GM21360 (cell line): ENCODE measurements around the gene SAMD10.
"Not testable (repeated sequence)": the region's sequence is repeated elsewhere in the genome, so short reads cannot be mapped to it uniquely, and the experiment has no call there.

Experiments used
- ATAC-seq: cut with Tn5 transposase; IDR thresholded peaks from one replicate; pipeline ENCODE4 v1.9.1; 2021; ENCODE audit warnings: mild to moderate bottlenecking, moderate library complexity; ENCODE audit not compliant: unreplicated experiment

SAMD10 gene

DNA sequence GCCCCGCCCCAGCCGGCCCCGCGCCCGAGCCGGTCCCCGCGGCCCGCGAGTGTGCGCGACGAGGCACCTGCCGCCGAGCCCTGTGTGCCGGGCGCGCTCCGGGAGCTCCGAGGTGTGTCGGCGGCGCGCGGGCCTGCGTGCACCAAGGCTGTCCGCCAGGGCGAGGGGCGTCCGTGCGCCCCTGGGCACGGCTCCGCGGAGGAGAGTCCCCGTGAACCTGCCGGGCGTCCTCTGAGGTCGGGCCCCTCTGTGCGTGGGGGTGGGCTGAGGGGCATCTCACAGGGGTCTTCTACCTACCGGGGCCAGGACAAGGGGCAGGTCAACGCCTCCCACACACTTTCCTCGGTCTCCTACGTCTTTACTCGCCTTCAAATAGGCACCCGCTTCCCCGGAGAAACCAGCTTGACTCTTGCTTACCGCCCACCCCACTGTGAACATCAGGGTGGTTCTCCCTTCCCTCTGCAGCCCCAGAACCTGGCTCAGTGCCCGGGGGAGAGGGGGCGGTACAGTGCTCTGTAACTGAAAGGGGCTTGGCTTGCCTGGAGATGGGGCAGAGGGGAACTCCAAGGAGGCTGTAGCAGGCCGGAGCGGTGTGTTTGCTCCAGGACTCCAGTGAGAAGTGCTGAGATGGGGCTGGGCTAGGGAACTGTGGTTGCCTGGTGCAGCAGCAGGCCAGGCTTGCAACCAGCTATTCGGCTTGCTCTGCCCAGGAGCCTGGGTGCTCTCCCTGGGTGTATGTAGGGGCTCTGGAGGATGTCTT, at the start of gene SAMD10:
SAMD10 (minus strand) TSS at position 86 of the 760 bp plus-strand sequence. CDS start 175 bp downstream, outside the sequence.
- no peak for ATAC-seq

DNA sequence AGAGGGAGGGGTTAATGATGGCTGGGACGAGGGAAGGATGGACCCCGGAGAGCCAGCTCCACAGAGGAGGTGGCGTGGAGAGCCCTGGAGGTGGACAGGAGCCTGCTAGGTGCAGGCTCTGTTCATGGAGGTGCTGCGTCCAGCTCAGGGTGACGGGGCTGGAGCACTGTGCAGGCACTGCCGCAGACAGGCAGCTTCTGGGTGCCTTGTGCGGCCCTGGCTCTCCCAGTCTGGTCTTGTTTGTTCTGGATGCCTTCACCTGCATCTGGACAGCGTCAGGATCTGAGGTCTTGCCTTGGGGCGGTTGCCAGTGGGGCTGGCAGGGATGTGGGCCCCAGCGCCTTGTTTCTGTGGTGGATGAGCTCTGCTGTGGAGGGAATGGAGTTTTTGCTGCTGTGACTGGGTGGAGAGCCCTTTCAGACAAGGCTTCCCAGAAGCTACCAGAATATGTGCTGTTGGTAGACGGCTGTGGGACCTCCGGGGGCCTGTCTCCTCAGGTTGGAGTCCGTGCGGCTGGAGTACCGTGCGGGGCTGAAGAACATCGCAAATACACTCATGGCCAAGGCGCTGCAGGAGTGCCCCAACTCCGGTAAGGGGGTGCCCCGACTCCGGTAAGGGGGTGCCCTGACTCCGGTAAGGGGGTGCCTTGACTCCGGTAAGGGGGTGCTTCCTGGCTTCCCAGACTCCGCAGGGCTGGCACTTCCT, 48.7 kb upstream of the SAMD10 start:
- no peak for ATAC-seq

DNA sequence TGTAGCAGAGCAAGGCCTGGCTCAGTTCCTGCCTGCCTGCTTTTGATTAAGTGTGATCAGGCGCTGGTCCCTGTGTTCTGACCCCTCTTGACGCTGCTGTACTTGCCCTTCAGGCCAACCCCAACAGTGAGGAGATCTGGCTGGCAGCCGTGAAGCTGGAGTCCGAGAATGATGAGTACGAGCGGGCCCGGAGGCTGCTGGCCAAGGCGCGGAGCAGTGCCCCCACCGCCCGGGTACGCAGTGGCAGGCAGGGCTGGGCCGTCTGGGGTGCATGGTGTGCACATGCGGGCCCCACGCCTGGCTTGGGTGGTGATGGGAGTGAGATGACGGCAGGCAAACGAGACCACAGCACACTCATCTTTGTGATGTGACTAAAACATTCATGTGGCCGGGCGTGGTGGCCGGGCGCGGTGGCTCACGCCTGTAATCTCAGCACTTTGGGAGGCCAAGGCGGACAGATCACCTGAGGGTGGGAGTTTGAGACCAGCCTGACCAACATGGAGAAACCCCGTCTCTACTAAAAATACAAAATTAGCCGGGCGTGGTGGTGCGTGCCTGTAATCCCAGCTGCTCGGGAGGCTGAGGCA, 46.5 kb upstream of the SAMD10 start:
- no peak for ATAC-seq

DNA sequence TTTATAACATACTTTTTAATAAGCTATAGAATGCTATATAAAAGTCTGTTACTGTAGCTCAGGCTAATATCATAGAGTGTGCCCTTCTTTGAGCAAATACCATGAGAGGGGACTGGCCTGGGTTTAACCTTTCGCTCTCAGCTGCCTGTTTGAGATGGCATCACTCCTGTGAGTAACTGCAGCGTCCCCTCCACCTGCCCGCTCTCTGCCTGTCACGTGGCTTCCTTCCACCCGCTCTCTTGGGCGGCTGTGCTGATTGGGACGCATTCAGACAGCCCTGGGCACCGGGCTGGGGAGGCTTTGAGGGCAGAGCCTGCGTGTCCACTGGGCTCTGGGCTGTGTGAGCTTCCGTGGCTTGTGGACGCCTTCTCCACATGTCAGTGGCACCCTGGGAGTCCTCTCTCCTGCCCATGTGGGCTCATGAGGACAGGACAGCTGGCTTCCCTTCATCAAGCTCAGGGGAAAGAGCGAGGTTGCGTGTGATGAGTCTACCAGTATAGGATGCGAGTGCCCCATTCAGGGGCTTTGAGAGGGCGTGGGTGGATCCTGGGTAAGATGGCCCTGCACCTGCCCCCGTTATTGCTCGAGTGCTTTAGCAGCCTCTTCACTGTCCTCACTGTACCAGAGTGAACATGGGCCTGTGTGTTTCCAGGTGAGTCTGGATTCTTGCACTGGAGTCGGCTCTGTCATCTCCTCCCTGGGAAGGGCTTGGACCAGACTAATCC, 45.8 kb upstream of the SAMD10 start:
- no peak for ATAC-seq

DNA sequence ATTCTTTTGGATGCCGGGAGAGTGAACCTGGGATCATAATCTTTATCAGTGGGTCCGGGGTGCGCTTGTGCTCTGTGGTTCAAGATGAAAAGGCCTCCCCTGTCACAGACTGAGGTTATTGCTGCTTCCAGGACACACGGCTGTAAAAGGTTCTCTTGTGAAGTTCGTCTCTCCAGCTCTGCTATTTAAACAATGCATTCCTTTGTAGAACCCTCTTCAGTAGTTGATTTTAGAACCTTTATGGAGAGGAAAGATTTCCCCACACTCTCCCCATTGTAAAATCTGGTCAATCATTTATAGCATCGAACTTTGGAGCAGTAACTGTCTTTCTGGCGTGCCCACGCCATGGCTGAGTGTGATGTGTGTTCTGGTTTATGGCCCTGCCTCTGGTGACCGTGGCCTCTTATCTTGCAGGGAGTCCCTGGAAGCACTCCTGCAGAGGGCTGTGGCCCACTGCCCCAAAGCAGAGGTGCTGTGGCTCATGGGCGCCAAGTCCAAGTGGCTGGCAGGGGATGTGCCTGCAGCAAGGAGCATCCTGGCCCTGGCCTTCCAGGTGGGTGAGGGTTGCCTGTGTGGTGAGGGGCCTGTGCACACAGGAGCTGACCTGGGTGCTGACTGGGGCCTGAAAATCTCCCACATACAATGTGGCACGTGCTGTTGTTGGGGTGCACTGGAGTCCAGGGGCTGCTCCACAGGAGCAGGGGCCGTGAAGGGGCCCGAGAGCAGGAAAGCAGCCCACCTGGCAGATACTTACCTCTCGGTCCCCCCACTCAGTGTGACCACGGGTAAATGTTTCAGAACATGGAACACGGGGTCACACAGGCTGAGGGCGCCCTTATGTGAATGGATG, 44.9 kb upstream of the SAMD10 start:
- no peak for ATAC-seq

DNA sequence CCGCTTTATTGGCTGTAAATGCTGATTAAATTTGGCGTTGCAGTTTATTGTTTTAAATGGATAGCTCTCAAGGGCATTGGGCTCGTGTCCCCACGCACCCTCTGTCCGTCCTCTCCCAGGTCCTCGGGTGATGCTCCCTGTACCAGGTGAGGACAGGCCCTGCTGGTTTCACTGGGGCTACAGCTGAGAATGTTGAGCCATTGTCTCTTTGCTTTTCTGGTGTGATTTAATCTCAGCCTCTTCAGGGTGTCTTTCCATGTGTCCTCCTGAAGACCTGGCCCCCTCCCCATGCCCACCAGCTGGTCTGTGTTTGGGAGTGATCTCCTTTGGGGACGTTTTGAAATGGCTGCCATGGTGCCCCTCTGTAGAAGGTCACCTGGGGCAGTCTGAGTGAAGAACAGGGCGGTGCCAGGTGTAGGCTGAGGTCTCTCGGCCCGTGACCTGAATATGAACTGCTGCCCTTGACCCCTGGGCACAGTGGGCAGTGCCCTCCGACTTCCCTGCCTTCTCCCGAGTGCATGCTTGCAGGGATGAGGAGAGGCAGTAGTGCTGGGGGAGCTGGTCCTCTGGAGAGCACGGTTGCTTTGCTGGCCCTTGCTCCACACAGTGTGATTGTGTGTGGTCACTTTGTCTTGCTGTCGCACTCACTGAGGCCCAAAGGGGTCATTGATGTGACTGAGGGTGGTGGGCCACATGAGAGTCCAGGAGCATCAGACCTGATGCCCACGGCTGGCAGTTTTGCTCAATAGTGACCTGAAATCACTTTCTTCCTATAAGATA, 44.1 kb upstream of the SAMD10 start:
- no peak for ATAC-seq

DNA sequence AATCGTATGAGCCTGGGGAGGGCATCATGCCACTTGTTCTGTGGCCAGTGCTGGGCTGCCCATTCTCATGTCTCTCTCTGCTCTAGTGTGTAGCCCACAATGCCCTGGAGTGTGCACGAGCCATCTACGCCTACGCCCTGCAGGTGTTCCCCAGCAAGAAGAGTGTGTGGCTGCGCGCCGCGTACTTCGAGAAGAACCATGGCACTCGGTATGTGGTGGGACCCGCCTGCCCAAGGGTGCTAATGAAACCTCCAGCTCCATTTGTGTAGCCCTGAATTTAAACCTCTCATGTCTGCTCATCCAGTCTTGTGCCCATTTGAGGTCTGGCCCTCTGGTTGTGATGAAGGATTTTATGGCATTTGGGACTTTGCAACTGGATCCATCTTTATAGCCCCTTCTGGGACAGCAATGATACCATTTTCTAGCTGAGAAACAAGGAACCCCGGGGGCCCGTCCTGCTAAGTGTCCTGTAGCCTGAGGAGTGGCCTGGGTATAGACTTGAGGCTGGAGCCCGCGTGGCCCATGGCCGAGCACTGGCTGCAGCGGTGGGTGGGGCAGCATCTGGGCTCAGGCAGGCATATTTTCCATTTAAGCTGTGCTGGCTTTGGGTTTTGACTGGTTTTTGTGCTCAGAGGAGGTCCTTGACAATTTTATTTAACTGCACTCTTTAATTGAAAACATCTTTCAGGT, 43.4 kb upstream of the SAMD10 start:
- no peak for ATAC-seq

DNA sequence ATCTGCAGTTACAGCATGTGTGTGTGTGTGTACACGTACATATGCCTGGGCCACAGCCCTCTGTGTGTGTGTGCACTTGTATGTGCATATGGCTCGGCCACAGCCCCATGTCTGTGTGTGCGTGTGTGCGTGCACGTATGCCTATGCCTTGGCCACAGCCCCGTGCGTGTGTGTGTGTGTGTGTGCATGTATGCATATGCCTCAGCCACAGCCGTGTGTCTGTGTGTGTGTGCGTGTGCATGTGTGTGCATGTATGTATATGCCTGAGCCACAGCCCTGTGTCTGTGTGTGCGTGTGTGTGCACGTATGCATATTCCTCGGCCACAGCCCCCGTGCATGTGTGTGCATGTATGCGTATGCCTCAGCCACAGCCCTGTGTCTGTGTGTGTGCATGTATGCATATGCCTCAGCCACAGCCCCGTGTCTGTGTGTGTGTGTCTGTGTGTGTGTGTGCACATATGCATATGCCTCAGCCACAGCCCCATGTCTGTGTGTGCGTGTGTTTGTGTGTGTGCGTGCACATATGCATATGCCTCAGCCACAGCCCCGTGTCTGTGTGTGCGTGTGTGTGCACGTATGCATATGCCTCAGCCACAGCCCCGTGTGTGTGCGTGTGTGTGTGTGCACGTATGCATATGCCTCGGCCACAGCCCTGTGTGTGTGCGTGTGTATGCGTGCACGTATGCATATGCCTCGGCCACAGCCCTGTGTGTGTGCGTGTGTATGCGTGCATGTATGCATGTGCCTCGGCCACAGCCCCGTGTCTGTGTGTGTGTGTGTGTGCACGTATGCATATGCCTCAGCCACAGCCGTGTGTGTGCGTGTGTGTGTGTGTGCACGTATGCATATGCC, 41.9 kb upstream of the SAMD10 start:
- no peak for ATAC-seq

DNA sequence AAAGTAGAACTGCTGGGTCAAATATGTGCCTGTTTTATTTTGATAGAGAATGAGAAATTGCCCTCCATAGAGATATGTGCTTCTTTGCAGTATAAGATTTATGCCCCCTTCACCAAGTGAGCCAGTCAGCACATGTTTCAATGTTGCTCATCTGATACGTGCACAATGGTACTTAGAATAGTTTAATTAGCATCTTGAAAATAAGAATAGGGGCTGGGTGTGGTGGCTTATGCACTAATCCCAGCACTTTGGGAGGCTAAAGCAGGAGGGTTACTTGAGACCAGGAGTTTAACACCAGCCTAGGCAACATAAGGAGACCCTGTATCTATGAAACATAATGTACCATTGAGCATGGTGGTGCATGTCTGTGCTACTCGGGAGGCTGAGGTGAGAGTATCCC, 36.2 kb upstream of the SAMD10 start:
- ATAC-seq: no peak

DNA sequence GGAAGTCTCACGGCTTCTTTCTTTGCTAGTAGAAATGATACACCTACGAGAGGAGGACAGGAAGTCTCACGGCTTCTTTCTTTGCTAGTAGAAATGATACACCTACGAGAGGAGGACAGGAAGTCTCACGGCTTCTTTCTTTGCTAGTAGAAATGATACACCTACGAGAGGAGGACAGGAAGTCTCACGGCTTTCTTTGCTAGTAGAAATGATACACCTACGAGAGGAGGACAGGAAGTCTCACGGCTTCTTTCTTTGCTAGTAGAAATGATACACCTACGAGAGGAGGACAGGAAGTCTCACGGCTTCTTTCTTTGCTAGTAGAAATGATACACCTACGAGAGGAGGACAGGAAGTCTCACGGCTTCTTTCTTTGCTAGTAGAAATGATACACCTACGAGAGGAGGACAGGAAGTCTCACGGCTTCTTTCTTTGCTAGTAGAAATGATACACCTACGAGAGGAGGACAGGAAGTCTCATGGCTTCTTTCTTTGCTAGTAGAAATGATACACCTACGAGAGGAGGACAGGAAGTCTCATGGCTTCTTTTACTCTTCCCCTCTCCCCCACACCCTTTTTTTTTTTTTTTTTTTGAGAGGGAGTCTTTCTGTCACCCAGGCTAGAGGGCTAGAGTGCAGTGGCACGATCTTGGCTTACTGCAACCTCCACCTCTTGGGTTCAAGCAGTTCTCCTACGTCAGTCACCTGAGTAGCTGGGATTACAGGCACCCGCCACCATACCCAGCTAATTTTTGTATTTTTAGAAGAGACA, 33.1 kb upstream of the SAMD10 start:
- ATAC-seq: not testable (repeated sequence)

DNA sequence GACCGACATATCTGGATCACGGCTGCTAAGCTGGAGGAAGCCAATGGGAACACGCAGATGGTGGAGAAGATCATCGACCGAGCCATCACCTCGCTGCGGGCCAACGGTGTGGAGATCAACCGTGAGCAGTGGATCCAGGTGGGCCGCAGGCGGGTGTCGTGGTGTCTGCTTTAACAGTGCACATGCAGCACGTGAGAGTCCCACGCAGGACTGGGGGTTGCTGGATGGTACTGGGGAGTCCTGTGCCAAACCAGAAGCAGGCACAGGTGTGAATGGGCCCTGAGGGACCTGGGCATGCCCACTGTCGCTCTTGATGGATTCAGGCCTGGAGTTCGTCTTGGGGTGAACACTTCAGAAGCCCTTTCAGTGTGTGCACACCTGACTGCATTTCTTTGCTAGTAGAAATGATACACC, 31.9 kb upstream of the SAMD10 start:
- ATAC-seq: no peak

DNA sequence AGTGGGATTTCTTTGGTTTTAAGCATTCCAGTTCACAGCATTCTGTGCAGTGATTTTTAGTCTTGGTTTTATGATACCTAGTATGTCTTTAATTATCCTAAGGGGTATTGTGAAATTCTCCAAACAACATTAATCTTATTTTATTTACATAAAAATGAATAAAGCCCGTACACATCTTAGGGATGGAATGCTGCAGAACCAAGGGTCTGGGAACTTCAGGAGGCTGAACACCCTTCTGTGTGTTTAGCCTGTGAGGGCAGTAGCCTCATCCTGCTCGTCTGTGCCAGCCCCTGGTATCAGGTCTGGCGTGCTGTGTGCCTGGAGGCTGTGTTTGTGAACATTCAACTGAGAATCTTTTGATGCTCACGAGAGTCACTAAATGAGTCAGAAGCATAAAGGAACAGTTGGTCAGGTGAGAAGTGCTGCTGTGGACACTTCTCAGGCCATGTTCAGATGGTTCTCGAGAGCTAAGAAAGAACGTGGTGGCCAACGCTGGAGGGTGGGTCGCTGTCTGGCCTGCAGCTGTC, 31.3 kb upstream of the SAMD10 start:
- no peak for ATAC-seq

DNA sequence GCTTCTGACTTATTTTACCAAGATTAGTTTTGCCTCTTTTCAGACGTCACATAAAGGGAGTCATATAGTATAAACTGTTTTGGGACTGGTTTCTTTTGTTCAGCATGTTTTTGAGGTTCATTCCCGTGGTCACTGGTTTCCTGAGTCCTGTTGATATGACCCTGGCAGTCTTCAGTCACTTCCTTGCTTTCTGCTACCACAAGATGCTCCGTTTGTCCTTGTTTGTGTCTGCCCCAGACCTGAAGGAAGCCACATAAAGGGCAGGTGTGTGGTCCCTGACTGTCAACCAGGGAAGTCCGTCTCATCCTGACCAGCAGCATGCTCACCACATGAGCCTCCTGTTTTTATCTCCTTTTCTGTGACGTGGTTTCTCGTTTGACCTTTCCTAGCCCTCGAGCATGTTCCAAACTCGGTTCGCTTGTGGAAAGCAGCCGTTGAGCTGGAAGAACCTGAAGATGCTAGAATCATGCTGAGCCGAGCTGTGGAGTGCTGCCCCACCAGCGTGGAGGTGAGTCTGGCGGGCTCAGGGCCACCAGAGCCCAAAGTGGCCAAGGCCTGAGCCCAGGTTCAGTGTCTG, 30.5 kb upstream of the SAMD10 start:
- ATAC-seq: no peak

DNA sequence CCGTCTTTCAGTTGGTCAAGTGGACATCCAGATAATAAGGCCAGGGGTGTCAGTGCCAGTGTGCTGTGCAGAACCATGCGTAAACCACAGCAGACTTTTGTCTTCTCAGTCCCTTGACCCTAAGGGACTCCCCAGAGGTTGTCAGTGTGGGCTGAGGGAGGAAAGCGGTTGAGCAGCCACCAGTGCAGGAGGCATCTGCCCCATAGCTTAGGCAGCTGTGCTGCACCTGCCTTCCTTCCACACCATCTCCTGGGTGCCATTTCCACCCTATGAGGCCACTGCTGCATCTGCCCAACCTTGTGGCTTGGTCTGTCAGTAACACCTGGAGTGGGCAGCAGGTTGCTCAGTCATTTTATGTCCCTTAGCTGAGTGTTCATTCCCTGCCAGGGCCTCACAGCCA, 27.5 kb upstream of the SAMD10 start:
- ATAC-seq: no peak

DNA sequence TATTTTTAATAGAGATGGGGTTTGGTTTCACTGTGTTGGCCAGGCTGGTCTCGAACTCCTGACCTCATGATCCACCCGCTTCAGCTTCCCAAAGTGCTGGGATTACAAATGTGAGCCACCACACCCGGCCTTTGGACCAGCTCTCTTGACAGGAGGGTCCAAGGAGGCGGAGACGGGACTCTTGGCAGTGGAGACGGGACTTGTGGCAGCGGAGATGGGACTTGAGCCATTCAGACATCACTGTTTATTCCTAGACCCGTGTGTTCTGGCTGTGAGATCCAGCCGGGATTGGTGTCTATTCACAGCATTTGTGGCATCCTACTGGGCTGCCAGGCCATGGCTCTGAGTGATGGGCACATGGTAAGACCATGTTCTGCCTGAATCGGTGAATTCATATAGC, 27.0 kb upstream of the SAMD10 start:
- no peak for ATAC-seq

DNA sequence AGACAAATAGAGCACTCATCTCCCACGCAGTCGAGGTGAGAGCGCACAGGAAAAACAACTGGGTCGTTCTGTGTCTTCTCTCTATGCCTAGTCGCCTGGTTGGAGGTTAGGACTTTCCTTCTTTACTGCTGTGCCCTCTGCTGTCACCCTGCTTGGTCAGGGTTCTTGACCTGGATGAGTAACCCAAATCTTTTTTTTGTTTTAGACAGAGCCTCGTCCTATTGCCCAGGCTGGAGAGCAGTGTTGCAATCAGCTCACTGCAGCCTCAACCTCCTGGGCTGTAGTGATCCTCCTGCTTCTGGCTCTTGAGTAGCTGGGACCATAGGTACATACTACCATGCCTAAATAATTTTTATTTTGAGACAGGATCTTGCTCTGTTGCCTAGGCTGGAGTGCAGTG, 26.0 kb upstream of the SAMD10 start:
- no peak for ATAC-seq
